NCI-H2196 (cell line): ENCODE results near the gene TBC1D20.
A peak's percentile ranks its signal among the peaks of the same experiment; 100 is the strongest.
"Not testable (repeated sequence)": the region's sequence is repeated elsewhere in the genome, so short reads cannot be mapped to it uniquely, and the experiment has no call there.

Experiments
- DNase-seq: peaks from one replicate; lab custom pipeline; 2025; ENCODE audit not compliant: unreplicated experiment; lab: John Stamatoyannopoulos, UW

TBC1D20 gene, protein sequence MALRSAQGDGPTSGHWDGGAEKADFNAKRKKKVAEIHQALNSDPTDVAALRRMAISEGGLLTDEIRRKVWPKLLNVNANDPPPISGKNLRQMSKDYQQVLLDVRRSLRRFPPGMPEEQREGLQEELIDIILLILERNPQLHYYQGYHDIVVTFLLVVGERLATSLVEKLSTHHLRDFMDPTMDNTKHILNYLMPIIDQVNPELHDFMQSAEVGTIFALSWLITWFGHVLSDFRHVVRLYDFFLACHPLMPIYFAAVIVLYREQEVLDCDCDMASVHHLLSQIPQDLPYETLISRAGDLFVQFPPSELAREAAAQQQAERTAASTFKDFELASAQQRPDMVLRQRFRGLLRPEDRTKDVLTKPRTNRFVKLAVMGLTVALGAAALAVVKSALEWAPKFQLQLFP

DNA sequence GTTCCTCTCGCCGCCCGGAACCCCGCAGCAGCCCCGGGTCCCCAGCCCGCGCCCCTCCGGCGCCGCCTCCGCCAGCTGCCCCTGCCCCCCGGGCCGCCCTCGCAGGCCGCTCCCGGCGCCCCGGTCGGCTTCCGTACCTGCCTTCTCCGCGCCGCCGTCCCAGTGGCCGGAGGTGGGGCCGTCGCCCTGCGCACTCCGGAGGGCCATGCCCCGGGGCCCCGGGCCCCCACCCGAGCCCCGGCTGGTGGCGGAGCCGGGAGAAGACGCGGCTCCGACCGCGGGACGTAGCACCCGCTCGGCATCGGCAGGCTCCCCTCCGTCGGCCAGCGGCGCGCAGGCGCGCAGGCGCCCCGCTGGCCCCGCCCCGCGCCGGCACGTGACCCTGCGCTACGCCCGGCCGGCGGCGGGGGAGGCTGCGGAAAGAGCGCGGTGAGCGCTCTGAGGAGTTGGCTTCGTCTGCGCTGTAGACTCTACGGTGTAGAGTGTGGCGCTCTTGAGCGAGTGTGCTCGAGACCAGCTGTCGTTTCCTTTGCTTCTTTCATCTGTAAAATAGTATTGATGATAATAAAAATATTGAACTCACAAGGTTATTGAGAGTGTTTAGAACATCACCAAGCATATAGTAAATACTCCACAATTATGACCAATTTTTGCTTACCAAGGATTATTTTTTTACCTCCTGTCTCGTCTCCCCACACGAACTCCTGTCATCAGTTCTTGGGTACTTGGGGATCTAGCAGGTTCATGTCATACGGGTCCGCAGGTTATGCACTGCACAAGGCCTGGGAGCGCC, at the start of gene TBC1D20:
Gene TBC1D20 (minus strand): TSS at position 335 of the 793 bp plus-strand sequence. CDS start 128 bp downstream, at position 207.
- peak; percentile 94 for DNase-seq

DNA sequence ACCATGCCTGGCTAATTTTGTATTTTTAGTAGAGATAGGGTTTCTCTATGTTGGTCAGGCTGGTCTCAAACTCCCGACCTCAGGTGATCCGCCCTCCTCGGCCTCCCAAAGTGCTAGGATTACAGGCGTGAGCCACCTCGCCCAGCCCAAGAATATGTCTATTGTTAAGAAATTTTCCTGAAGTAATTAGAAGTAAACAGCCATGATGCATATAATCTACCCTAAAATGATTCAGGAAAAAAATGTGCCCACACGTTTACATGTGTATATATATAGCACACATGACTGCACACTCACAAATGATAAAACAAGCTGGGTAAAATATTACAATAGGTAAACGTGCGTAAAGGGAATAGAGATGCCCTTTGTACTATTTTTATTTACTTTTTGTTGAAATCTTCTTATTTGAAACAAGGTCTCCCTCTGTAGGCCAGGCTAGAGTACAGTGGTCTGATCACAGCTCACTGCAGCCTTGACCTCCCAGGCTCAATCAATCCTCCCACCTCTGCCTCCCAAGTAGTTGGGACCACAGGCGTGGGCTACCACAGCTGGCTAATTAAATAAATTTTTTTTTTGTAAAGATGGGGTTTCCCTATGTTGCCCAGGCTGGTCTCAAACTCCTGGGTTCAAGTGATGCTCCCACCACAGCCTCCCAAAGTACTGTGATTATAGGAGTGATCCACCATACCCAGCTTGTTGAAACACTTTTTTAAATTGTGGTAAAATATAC, 48.2 kb upstream of the TBC1D20 start:
- DNase-seq: not testable (repeated sequence)

DNA sequence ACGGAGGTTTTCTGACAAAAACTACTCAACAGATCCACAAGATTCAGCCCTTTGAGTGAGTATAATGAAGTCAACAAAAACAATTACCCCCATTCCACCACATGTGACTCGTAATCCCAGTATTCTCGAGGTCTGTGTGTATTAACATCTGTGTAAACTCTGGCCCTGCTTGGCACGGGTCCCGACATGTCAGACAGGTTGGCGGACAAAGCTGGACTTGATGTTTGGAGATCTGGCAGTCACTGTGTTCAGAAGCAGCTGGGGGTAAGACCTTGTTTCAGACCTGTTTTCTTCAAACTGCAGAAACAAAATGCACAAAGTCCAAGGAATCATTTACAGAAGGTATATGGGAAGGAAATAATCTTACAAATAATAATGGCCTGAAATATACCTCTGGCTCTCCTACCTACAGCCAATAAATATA, 46.0 kb upstream of the TBC1D20 start:
- DNase-seq: not testable (repeated sequence)

DNA sequence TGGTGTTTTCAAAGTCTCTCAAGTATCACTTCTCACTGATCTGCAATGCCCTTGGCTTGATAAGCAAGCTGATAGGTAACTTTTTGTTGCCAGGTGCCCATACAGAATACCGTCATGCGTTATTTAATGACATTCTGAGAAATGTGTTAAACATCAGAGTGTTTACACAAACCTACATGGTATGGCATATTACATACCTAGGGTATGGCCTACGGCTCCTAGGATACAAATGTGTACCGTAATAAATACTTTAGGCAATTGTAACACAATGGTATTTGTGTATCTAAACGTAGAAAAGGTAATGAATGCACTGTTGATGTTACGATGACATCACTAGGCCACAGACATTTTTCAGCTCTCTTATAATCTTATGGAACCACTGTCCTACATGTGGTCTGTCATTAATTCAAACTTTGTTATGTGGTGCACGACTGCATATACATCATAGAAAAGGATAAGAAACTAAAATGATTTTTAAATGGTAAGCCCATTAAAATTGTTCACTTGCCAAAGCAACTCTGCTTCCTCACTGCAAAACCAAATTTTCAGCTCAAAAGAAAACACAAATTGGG, 45.5 kb upstream of the TBC1D20 start:
- DNase-seq: no peak

DNA sequence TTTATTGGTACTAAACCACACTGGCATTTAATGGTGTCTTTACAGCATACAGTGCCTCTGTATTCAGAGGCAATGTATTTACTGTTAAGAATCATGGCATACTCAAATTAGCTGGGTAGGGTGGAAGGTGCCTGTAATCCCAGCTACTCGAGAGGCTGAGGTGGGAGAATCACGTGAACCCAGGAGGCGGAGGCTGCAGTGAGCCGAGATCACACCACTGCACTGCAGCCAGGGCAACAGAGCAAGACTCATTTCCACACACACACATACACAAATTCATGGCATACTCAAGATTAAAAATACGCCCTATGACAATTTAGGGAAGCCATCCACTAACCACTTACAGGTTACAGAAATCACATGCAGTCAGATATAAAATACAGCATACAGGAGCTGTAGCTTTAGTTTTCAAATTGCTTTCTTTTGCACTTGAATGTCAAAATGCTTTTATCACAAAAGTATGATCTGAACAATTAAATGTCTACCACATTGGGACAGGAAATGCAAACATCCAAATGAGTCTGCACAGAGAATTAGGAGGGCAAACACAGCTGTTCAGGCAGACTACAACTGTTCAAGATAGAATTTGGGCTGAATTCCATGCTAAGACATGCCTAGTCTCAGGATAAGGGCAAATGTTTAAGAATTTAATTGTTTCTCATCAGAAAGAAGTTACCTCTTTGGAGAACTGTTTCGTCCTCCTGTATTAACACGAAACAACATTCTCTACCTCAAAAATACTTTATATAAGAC, 44.8 kb upstream of the TBC1D20 start:
- no peak for DNase-seq

DNA sequence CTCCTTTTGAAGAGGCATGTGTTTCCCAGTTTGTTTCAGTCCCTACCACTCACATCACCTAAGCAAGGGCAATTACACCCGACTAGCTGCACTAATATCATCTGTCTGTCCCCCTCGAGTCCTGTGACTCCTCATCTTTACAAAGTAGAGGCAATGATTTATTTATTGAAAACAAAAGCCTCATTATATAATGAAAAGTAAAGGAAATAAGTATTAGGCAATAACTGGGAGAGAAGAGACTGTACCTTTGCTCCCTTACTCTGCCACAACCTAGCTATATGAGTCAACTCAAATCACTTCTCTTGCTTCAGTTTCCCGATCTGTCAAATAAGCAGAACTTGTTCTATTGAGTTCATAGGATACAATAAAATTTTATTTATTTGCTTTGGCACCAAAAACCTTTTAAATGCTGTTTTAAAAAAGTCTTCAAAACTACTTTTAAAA, 42.3 kb upstream of the TBC1D20 start:
- no peak for DNase-seq

DNA sequence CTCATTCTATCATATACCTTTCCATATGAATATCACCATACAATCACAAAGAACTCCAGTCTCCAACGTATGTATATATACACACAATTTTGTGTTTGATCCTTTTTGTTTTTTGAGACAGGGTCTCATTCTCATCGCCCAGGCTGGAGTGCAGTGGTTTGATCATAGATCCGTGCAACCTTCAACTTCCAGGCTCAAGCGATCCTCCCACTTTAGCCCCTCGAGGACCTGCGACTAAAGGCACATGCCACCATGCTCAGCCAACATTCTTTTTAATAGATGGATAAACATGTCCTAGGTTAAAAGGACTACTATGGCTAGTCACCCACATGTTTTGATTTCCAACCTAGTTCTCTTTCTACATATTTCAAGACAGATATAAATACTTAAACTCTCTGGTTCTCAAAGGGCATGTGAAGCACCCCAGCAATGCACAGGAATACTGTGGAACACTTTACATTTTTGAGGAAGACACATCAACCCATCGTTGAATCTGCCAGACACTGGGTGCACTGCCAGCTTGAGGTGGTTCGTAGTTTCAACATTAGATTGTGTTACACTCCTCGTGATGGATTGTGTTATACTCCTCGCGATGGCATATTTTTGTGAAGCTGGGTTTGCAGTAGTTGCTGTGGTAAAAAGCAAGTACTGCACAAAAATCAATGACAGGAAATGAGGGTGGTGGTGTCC, 40.9 kb upstream of the TBC1D20 start:
- no peak for DNase-seq

DNA sequence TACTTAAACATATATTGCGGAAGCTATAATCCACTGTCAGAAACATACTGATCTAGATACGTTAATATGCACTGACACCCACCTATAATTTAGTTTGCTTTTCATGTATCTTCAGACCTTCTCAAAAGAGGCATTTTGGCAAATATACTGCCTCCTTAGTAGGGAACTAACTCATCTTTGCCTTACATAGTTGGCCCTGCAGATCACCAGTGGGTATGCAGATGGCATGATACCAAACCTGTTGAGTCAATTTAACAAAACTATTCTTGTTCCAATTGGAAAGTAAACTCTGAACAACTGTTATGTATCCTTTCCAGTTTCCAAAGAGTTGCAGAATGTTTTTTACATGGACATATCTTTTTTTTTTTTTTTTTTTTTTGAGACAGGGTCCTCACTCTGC, 35.6 kb upstream of the TBC1D20 start:
- DNase-seq: no peak

DNA sequence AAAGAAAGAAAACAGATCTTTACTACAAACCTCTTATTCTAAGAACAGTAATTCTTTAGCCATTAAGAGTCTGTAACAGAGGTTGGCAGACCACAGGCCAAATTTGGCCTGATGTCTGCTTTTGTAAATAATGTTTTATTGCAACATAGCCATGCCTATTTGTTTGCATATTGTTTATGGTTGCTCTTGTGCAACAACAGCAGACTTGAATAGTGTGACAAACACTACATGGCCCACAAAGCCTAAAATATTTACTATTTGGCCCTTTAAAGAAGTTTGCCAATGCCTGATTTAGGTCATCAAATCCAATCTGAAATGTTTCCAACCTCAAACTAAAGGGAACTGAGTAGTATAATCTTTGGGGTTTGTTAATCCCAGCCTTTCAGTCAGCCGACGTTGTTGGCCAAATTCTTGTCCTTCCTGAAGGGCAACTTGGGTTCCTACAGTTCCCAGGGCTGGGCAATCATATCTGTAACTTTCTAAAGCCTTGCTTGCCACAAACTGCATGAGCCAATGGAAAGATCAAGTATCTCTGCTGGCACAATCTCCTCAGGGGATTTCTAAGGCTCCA, 33.9 kb upstream of the TBC1D20 start:
- DNase-seq: peak; percentile 12

DNA sequence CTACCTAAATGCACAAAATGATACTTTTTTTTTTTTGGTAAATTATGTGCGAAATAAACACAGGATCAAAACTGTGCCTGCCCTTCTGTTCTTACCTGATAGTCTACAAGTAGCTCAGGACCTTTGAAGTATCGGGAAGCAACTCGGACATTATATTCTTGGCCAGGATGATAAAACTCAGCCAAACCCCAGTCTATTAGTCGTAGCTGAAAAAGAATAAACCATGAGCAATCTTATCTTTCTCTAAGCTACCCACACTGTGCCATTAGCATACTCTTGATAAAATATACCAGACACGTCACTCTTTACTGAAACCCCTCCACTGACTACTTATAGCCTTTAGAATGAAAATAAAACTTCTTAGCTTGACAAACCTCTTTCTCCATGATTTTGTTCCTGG, 29.8 kb upstream of the TBC1D20 start:
- no peak for DNase-seq

DNA sequence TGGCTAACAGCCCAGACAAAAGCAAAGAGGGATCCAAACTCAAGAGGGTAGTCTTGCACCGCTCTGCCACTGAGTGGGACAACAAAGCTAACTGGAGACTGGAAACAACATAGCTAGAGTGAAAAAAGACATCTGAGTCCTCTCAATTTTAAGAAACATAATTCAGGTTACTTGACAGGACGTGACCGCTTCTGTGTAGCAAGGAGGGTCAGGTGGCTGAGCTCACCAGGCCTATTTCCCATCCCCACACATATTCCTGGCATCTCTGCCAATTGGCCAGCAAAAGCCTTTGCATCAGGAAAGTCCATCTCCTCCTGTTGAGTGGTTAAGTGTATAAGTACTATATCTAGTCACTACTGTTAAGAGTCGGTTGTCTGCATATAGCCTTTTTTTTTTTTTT, 25.3 kb upstream of the TBC1D20 start:
- DNase-seq: no peak

DNA sequence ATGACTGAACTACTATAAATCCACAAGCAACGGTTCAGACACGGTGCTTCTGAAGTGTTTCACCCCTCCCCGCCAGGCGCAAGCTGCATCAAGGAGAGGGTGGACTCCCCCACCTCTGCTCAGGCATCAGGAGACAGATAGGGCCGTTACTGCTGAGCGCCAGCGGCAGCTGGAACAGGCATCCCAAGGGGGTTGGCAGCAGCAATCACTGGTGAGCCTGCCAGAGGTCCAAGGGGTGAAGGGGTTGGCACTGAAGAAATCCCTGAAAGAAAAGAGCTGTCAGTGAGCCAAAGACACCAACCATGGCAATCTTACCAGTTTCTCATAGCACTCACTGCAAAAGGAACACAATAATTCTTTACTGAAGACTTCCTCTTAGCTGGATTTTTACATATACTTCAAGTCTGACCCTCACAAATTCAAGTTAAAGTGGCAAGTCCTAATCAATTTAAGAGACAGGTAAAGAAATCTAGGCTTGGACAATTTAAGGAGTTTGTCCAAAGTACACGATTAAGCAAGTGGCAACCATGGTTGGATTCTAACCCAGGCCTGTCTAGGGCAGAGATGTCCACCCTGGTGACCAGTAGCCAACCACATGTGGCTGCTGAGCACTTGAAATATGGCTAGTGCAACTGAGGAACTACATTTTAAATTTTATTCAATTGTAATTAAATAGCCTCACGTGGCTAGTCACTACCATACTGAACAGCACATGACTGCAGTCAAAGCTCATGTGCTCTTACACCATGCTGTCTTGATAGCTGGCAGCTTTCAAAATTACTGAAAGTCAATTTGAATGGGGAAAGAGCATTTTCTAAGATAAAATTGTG, 21.7 kb upstream of the TBC1D20 start:
- DNase-seq: no peak

DNA sequence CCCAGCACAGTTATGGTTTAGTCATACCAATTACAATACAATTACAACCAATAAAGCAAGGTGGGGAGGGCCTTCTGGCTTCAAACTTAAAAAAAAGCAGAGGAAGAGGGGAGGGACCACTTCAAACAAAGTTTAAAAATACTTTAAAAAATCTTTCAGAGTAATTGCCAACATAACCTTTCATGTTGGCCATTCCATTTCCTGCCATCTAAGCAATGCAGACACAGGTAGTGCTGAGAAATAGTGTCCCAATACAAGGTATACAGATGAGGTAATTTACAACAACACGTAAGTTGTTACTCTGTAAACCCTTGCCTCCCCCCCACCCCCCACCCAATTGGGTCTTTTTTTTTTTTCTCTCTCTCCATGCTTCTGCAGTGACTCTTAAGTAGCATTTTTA, 18.8 kb upstream of the TBC1D20 start:
- no peak for DNase-seq

DNA sequence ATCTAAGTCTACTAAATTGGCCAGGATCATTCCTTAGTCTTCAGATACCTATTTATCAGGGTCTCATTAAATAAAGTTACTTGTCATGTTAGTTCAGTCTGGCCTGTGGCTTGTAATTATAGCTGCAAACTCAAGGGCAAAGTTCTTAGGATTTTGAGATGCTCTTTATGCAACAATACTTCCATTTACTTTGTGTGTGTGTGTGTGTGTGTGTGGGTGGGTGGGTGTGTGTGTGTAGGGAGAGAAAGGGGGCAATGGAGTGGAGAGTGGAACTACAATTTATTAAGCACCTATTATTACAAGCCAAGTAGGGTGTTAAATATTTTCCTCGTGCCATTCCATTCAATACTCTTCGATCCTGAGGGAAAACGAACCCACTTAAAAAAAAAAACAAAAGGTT, 17.7 kb upstream of the TBC1D20 start:
- DNase-seq: no peak

DNA sequence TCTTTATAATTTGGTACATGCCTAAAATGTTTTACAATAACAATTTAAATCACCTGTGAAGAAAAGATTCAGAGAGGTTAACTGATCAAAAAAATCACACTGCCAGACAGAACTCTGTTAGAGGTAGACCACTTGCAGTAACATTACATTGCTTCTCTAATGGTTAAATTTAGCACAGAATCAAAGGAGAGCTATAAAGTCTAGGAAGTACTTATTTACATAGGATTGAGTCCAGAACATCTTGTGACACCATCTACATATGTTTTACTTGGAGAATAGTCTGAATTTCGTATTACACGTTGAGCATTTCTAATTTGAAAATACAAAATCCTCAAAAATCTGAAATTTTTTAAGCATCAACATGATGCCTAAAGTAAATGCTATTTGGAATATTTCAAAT, 17.2 kb upstream of the TBC1D20 start:
- no peak for DNase-seq

DNA sequence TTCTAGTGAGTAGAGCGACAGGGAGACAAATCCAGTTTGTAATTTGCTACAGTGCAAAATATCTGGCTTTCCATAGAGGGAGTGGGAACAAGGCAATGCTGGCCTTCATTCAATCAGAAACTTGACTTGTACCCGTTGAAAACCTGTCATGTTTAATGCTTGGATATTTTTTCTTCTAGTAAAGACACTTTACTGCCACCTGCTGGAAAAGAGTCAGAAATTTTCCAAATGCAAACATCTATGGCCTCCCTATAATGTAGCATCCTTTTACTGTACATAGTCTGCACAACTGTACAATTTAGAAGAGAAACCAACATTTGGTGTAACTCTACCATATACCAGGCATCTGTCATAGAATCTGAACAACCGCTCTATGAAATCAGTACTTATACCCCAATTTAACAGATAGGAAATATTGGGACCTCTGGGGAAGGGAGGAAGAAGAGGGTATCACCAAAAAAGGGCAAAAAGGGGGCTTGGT, 16.7 kb upstream of the TBC1D20 start:
- peak; percentile 64 for DNase-seq

DNA sequence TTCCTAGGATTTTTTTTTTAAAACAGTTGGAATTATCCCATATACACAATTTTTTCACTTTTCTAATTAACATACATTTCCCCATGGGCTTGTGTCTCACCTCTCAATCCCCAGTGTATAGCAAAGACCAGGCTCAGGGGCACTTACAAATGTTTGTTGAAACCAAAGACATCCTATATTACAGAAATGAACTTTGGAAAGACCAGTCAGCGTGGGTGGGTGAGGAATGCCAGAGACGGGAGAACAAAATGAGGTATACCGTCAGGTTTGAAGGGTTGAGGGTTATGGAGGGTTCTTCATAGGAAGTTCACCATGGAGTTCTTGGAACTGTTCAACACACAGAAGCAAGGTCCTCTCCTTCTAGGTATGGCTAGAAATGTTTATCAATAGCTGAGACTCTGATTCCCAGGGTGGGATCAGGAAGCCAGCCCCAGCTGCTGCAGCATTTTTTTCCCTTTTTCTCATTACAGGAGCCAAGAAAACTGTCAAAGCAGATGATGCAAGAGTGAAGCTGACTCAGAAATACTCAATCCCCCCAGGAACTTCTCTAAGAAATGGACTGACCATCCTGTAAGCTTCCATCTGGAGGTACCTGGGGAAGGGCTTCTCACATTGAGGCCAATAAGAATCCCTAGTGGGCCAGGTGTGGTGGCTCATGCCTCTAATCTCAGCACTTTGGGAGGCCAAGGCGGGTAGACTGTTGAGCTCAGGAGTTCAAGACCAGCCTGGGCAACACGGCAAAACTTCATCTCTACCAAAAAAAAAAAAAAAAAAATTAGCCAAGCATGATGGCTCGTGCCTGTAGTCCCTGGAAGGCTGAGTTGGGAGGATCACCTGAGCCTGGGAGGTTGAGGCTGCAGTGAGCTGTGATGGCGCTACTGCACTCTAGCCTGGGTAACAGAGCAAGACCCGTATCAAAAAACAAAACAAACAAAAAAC, 15.9 kb upstream of the TBC1D20 start:
- DNase-seq: no peak
